ENCODE data around the gene ACHE.
A peak's percentile ranks its signal among the peaks of the same experiment; 100 is the strongest.
"Not testable (repeated sequence)": the region's sequence is repeated elsewhere in the genome, so short reads cannot be mapped to it uniquely, and the experiment has no call there.

Gene ACHE

DNA sequence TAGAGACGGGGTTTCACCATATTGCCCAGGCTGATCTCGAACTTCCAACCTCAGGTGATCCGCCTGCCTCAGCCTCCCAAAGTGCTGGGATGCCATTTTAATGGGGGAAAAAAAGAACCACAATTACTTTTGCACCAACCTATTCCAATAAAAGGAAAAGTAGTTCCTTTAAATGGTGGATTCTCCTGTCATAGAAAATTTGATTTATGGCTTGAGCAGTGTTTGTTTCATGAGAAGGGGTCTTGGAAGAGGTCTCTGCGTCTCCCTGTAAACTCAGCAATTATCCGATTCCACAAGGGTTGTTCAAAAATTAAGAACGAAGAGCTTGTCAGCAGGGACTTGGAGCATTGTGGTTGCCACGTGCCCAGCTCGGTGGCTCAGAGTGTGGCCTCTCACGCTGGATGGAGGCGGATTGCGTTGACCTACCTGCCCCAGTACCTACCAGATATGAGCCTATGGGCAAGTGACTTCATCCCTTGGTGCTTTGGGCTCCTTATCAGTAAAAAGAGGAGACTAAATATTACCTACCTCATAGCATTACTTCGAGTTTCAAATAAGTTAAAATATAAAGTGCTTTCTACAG, 31.3 kb downstream of the ACHE start:
- no peak for DNase-seq (ENCODE audit: low read depth in 2 of 3, low spot score in 1 of 3)

DNA sequence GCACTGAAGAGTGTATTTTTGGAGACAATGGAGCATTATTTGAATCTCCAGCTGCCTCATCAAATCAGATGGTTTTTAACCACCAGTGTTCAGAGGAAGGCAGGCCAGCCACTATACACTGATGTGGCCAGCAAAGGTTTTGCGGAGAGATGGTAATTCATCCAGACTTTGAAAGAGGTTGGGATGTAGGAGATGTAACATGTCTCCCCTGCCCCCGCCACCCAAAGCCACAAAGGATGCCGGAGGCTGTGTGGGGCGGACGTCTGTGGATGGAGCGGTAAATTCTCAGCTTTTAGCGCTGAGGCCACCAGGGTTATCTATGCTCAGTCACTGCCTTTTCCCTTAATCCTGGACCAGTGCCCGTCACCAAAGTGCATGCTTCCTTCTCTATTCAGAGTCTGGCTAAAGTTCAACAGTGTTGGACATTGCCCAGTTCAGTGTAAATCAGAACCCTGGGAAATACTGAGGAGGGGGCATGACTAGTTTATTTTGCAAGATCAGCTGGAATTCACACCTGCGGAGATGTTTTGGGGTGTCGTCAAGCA, 32.2 kb downstream of the ACHE start:
- no peak for DNase-seq (ENCODE audit: low read depth in 2 of 3, low spot score in 1 of 3)

GRCh38 chr7:100861616-100861985, 34.1 kb downstream of the ACHE start:
- DNase-seq (ENCODE audit: low read depth in 2 of 3, low spot score in 1 of 3), result no peak

DNA sequence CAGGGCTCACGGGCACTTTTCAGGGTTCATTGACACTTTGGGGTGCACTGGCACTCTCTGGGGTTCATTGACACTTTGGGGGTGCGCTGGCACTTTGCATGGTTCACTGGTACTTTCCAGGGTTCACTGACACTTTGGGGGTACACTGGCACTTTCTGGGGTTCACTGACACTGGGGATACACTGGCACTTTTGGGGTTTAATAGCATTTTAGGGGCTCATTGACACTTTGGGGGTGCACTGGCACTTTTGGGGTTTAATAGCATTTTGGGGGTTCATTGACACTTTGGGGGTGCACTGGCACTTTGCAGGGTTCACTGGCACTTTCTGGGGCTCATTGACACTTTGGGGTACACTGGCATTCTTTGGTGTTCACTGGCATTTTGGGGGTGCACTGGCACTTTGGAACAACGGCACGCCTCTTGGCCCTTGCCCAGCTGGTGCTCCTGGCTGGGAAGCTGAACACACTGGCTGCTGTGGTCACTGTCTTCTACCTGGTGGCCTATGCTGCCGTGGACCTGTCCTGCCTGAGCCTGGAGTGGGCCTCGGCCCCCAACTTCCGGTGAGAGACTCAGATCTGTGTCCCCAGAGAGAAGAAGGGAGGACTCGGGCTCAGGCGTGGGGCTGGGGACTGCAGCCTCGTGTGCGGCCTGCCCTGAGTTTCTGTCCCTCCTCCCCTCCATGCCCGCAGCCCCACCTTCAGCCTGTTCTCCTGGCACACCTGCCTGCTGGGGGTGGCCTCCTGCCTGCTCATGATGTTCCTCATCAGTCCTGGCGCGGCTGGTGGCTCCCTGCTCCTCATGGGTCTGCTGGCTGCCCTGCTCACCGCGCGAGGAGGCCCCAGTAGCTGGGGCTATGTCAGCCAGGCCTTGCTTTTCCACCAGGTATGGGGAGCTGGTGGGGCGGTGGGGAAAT, 34.7 kb downstream of the ACHE start:
- DNase-seq (ENCODE audit: low read depth in 2 of 3, low spot score in 1 of 3), result no peak

GRCh38 chr7:100859856-100860255, 35.8 kb downstream of the ACHE start:
- no peak for DNase-seq (ENCODE audit: low read depth in 2 of 3, low spot score in 1 of 3)

DNA sequence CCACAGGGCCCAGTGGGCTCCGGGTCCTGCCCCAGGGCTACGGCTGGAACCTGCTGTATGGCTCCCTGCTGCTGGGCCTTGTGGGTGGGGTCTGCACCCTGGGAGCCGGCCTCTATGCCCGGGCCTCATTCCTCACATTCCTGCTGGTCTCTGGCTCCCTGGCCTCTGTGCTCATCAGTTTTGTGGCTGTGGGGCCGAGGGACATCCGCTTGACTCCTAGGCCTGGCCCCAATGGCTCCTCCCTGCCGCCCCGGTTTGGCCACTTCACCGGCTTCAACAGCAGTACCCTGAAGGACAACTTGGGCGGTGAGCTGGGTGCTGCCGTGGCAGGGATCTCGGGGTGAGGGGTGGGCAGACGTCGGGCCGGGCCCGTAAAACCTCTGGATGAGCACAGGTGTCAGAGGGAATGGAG, 38.8 kb downstream of the ACHE start:
- no peak for DNase-seq (ENCODE audit: low read depth in 2 of 3, low spot score in 1 of 3)

DNA sequence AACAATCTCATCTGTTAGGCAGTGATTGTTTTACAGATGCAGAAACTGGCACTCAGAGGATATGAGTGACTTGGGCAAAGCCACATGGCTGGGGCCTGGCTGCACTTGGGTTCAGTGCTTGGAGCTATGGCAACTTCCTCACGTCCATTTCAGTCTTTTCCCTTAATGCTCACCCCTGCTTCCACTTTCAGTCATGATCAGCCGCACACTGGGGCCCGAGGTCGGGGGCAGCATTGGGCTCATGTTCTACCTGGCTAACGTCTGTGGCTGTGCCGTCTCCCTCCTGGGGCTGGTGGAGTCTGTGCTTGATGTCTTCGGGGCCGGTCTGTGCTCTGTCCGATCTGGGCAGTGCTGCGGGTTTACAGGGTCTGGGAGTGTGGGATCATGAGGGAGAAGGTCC, 40.2 kb downstream of the ACHE start:
- no peak for DNase-seq (ENCODE audit: low read depth in 2 of 3, low spot score in 1 of 3)

GRCh38 chr7:100854899-100855298, 40.8 kb downstream of the ACHE start:
- DNase-seq (ENCODE audit: low read depth in 2 of 3, low spot score in 1 of 3), result not testable (repeated sequence)

DNA sequence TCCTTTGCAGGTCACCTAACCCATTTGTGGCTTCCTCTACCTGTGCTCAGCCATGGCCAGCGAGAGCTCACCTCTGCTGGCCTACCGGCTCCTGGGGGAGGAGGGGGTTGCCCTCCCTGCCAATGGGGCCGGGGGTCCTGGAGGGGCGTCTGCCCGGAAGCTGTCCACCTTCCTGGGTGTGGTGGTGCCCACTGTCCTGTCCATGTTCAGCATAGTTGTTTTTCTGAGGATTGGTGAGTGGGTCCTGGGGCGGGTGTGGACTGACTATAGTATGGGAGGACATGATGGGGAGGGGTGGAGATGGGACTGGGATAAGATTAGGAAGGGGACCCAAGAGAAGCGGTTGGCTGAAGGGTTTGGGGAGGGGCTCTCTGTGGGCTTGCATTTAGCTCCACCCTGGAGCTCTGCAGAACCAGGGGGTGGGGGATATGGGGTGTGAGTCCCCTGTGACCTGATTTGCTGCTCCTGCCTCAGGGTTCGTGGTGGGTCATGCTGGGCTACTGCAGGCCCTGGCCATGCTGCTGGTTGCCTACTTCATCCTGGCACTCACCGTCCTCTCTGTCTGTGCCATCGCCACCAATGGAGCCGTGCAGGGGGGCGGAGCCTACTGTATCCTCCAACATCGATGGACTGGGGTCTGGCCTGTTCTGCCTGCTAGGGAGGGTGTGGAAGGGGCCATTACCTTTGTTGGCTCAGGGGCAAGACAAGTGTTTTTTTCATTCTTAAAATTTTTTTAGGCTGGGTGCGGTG, 41.4 kb downstream of the ACHE start:
- no peak for DNase-seq (ENCODE audit: low read depth in 2 of 3, low spot score in 1 of 3)

DNA sequence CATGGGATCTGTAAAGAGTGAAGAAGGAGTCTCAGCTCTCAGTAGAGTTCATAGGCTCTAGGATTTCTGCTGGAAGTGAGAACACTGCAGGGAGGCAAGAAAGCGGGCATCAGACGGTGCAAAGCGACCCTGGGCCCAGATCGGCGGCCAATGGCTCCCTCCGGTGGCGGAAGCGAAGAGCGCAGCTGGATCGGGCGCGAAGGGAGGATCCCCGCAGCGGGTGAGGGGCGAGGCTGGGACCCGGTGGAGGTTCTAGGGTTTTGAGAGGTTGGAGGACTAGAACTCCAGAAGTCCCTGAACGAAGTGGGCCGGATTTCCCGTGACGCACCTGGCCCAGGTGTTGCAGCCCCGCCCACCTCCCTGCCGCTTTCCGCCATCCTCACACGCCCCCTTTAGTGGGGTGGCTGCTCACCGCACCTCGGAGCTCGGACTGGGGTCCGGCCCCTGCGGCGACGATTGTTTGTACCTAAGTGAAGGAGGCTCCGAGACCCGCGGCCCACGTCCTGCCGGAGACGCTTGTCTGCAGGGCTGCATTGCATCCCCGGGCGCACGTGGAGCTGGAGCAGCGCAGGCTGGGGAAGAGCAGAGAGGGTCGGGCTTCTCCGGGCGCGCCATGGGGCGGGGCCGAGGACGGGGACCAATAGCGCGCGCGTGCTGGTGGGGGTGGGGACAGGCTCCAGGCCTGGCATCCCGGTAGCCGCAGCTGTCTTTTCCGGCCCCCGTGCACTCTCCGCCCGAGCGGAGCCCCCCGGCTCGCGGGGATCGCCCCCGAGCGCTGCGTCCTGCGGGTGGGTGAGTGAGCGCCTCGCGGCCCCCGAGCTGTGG, 43.4 kb downstream of the ACHE start, which contains the start of gene SLC12A9:
Gene SLC12A9 (plus strand): TSS at position 666 of the 825 bp plus-strand sequence. CDS start 1,485 bp downstream, outside the sequence.
- DNase-seq (ENCODE audit: low read depth in 2 of 3, low spot score in 1 of 3), result peak; percentile 72 to 87 (median 83)

- no peak for DNase-seq (ENCODE audit: low read depth in 2 of 3, low spot score in 1 of 3)
These were observed 48.3 kb downstream of the ACHE start for GRCh38 chr7:100847360-100847759.

DNA sequence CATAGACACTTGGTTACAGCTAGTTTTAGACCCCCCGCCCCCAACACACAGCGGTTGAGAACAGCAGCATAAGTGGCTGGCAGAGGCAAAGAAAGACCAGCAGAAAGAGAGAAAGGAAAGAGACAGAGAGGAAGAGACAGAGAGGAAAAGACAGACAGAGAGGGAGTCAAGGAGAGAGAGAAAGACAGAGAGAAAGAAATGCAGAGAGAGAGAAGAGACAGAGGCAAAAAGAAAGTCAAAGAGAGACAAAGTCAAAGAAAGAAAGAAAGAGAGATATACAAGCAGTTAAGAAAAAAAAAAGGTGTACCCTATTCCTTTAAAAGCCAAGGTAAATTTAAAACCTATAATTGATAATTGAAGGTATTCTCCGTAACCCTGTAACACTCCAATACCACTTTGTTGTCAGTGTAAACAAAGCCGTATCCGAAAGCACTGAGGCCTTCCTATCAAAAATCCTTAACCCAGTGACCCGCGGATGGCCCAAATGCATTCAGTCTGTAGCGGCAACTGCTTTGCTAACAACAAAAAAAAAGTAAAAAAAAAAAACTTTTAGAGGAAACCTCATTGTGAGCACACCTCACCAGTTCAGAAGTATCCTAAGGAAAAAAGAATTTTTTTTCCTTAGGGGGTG, 55.1 kb downstream of the ACHE start:
- no peak for DNase-seq (ENCODE audit: low read depth in 2 of 3, low spot score in 1 of 3)

All from stimulated activated CD4-positive, alpha-beta T cell treated with anti-CD3 and anti-CD28 coated beads, Interleukin-12 subunit alpha, Interleukin-12 subunit beta, amount 100 ng/mL, for 48 hours (primary cell).